Body of pancreas (tissue), 4 donors: Measurements from ENCODE around the gene MGMT. TPM values are rescaled to one million over a fixed set of nuclear protein-coding genes. Genes with fewer than 3 reads are reported as not detected.

Experiments
- ATAC-seq: fragments of 150-250 bp; one replicate; pipeline ENCODE4 v1.9.1; 2016
- DNase-seq, 4 donors: peaks; one replicate each; pipeline ENCODE4 v3.0.0-alpha.2; 2019
- H3K27ac ChIP-seq, 4 donors: fragments of 200-600 bp; sonication (generic); 1 replicate in 3 of 4; 2 replicates in 1 of 4; pipeline versions ENCODE4 v1.5.1 to v1.6.1; 2016 to 2019; ENCODE audit warnings: mild to moderate bottlenecking in 1 of 4, mixed read lengths in 1 of 4, moderate library complexity in 1 of 4
- H3K27me3 ChIP-seq, 2 donors: fragments of 200-600 bp; sonication (generic); one replicate each; pipeline ENCODE4 v1.6.0; 2016; ENCODE audit warnings: mild to moderate bottlenecking in 1 of 2
- H3K36me3 ChIP-seq, 2 donors: fragments of 200-600 bp; sonication (generic); replicated peaks in 1 of 2; 2 replicates each; pipeline ENCODE4 v1.5.1; 2016; ENCODE audit warnings: low read depth in 2 of 2; ENCODE audit not compliant: insufficient read depth in 1 of 2
- H3K4me1 ChIP-seq: fragments of 200-600 bp; sonication (generic); one replicate; pipeline ENCODE4 v1.6.0; 2016
- H3K4me3 ChIP-seq, 2 donors: fragments of 200-600 bp; sonication (generic); 1 replicate in 1 of 2; 2 replicates in 1 of 2; pipeline ENCODE4 v1.5.1; 2016 to 2019
- H3K9me3 ChIP-seq, 3 donors: fragments of 200-600 bp; sonication (generic); 1 replicate in 2 of 3; 2 replicates in 1 of 3; pipeline ENCODE4 v1.5.1; 2016
- CTCF ChIP-seq, 7 experiments: fragments of 450-650 bp in 4 of 7; fragments of 200-600 bp in 3 of 7; sonication (generic) in 3 of 7; IDR thresholded peaks; one replicate each; pipeline ENCODE4 v1.5.1; 2016 to 2019; ENCODE audit warnings: antibody characterized with exemption in 7 of 7
- POLR2A ChIP-seq, 3 donors: fragments of 450-650 bp; IDR thresholded peaks; one replicate each; pipeline ENCODE4 v1.6.1; 2016; ENCODE audit warnings: antibody characterized with exemption in 3 of 3, mild to moderate bottlenecking in 2 of 3
- WGBS, 2 donors: methylation state at CpG; one replicate each; pipeline ENCODE4 v1.1.5; 2017; 5-methylcytosine and 5-hydroxymethylcytosine counted together
- intact Hi-C: fragments of 100-400 bp; cut with DNase I; formaldehyde crosslinking; loops from one replicate; pipeline ENCODE4 v1.15.1; 2023
- total RNA-seq, 2 donors: library from RNA; depleted of rRNA; stranded (reverse); fragments of >200 nt; gene quantifications; one replicate each; pipeline ENCODE4 v1.1.0, GENCODE V29; 2016

The MGMT gene
- total RNA-seq, 2 donors from 2014 or later: 13.7 to 25.4 TPM

- Histone ChIP-seq H3K27me3 (no peaks in the 10 kb centered on the region), H3K9me3 (no peaks in the 10 kb centered on the region), H3K4me1 (peaks cover 4% of the 10 kb centered on the region), H3K4me3 (no peak overlapping the region), H3K27ac (no peak overlapping the region), H3K36me3 (no peaks in the 10 kb centered on the region)
- peak in 1 of 4 donors; percentile 7 for DNase-seq
- ATAC-seq: no peak
- intact Hi-C loops: no loop called here
- 79% methylated on average over 2 of the region's 2 CpGs for WGBS, 2 donors
- TF ChIP-seq POLR2A (IDR thresholded peaks at IDR 0.05) (no peak), CTCF (IDR thresholded peaks at IDR 0.05) (no peak)
Observed at GRCh38 chr10:129755158-129755591, 288.1 kb downstream of the MGMT start.

- Histone ChIP-seq H3K9me3 (no peaks in the 10 kb centered on the region), H3K27ac (no peak overlapping the region), H3K4me1 (peaks cover 4% of the 10 kb centered on the region), H3K36me3 (no peaks in the 10 kb centered on the region), H3K27me3 (no peaks in the 10 kb centered on the region), H3K4me3 (no peak overlapping the region)
- 91 to 100% methylated on average over 1 to 9 of the region's 9 CpGs for WGBS, 2 donors
- DNase-seq (peak in 2 of 4 donors; percentile 1 to 5), ATAC-seq (no peak)
- TF ChIP-seq CTCF (IDR thresholded peaks at IDR 0.05) (no peak), POLR2A (IDR thresholded peaks at IDR 0.05) (no peak)
- intact Hi-C loops: no loop called here
Observed at GRCh38 chr10:129755621-129756020, 288.6 kb downstream of the MGMT start.

DNA sequence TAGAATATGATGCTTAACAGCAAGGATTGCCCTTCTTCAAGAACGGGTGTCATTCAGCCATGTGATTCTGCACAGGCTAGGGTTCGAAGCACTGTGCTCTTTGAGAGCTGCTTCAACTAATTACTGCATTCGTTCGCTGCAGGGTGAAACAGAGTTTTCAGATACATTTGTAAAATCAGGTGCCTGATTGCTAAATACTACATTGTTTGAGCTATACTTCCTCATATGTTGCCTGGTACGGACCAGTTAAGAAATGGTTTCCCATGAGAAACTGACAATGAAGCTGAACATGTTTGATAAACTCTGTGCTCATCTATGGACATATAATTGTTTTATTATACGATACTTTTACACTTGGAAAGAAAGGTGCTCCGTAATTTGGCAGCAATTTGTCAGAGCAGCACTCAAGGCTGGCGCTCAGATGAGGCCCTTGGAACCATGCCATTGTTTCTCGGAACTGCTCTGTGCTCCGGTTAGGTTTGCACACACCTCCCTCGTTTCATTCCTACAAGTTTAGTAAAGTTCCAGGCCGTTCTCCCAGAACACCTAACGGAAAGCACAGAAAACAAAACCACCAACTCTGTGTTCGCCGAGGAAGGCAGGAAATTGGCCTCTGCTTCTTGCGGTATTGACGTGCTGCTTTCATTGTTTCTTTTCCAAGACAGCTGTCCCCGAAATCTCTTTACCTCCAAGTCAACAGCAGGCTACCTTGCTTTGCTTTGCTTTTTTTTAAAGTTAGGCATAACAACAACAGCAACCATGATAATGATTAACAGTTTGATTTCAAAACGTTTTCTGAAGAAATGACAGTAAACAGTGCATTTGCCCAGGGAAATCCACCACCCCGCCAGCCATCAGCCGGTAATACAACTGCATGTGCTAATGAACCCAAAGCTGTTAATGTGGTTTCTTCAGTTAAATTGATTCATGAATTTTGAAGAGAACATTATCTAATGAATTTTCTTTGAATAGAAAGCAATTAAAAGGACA is 290.2 kb downstream of the MGMT start:
- Histone ChIP-seq H3K4me1 (peaks cover 4% of the 10 kb centered on the region), H3K4me3 (no peak overlapping the region), H3K27me3 (no peaks in the 10 kb centered on the region), H3K36me3 (no peaks in the 10 kb centered on the region), H3K9me3 (no peaks in the 10 kb centered on the region), H3K27ac (peak overlapping the region in 1 of 4 donors; percentile 48)
- intact Hi-C loops: no loop called here
- ATAC-seq (no peak), DNase-seq (peak; percentile 12 to 45 (median 40))
- 39 to 63% methylated on average over 21 of the region's 21 CpGs for WGBS, 2 donors
- TF ChIP-seq CTCF (IDR thresholded peaks at IDR 0.05) (no peak), POLR2A (IDR thresholded peaks at IDR 0.05) (no peak)

DNA sequence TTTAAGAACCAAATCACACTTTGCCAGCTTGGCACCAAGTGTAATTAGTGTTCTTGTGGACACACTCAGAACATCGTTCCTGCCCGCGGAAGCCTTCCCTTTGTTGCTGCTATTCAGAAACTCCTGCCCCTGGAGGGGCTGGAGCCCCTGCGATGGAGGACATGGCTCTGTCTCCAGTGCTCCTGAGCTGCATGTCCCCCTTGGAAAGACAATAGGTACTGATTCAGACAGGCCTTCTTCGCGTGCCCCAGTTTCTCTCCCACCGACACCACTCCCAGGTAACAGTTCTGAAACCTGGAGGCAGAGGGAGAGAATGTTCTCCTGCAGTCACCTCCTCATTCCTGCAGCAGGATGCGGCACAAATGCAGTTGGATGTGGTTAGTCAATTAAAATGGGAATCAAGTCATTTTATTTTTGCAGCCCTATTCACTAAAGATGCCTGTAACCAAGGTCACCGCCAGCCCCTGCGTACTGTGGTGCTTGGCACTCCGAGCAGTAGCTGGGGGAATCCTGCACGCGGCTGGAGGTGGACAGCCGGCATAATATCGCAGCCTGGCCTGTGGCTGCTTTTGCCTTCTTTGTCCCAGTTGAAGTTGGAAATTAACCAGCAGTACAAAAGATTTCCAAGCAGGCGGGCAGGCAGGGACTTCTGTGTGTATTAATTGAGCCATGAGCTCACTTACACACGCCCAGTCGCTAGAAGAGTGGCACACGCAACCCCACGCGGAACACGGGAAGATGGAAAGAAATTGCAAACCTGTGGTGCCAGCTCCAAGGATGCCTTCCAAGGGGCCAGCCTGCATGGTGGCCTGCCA is 291.4 kb downstream of the MGMT start:
- Histone ChIP-seq H3K4me1 (peaks cover 4% of the 10 kb centered on the region), H3K36me3 (no peaks in the 10 kb centered on the region), H3K27ac (no peak overlapping the region), H3K9me3 (no peaks in the 10 kb centered on the region), H3K4me3 (no peak overlapping the region), H3K27me3 (no peaks in the 10 kb centered on the region)
- no peak for ATAC-seq
- peak in 2 of 4 donors; percentile 4 to 5 for DNase-seq
- TF ChIP-seq POLR2A (IDR thresholded peaks at IDR 0.05) (no peak), CTCF (IDR thresholded peaks at IDR 0.05) (no peak)
- 91 to 95% methylated on average over 22 of the region's 22 CpGs for WGBS, 2 donors
- intact Hi-C loops: no loop called here
